ENCODE data around the gene MAZ.
"Not testable (repeated sequence)": the region's sequence is repeated elsewhere in the genome, so short reads cannot be mapped to it uniquely, and the experiment has no call there.

Gene MAZ

DNA sequence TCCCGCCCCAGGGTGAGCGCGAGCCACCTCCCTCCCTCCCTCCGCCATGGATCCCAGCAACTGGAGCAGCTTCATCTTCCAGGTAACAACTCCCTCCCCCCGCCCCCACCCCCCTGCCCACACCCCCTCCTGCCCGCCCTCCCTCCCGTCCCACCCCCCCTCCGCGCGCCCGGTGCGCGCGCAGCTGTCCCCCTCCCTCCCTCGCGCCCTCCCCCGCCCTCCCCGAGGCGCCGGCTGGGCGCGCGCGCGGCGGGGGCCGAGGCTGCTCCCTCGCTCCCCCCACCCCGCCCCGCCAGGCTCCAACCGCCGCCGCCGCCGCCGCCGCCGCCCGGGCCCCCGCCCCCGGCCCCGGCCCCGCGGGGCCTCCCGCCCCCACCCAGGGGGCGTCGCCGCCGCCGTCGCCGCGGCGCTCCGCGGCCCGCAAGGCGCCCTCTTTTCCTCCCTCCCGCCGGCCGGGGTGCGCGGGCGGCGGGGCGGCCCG, at the start of gene MAZ:
Gene MAZ, plus strand, starts transcription at position 431 of the 481 bp plus-strand sequence. CDS start 173 bp downstream, outside the sequence.
- TF ChIP-seq, protein P1, sequence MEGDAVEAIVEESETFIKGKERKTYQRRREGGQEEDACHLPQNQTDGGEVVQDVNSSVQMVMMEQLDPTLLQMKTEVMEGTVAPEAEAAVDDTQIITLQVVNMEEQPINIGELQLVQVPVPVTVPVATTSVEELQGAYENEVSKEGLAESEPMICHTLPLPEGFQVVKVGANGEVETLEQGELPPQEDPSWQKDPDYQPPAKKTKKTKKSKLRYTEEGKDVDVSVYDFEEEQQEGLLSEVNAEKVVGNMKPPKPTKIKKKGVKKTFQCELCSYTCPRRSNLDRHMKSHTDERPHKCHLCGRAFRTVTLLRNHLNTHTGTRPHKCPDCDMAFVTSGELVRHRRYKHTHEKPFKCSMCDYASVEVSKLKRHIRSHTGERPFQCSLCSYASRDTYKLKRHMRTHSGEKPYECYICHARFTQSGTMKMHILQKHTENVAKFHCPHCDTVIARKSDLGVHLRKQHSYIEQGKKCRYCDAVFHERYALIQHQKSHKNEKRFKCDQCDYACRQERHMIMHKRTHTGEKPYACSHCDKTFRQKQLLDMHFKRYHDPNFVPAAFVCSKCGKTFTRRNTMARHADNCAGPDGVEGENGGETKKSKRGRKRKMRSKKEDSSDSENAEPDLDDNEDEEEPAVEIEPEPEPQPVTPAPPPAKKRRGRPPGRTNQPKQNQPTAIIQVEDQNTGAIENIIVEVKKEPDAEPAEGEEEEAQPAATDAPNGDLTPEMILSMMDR (conservative IDR thresholded peaks at IDR 0.05; ENCODE audit: low read length) = no peak
- peak within 1 kb of the TSS; percentile 94 for H3K4me3 ChIP-seq (ENCODE audit: low read length)
- no peak for DNase-seq (ENCODE audit: low read depth)

DNA sequence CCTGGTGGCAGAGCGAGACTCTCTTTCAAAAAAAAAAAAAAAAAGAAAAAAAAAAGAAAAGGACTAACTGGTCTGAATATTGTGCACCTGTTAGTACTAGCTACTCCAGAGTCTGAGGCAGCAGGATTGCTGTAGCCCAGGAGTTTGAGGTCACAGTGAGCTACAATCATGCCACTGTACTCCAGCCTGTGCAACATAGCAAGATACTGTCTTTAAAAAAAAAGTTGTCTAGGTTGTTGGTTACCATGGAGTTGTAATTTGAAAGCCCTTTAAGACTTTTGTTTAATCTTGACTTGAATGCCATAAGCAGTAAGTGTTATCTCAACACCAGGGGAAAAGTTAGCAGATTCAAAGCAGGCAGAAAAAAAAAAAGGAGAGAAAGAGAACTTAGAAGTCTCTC, 49.7 kb upstream of the MAZ start:
- TF ChIP-seq, protein P1 (conservative IDR thresholded peaks at IDR 0.05; ENCODE audit: low read length) = no peak
- no peak for DNase-seq (ENCODE audit: low read depth)
- no peak overlapping the region for H3K4me3 ChIP-seq (ENCODE audit: low read length)

DNA sequence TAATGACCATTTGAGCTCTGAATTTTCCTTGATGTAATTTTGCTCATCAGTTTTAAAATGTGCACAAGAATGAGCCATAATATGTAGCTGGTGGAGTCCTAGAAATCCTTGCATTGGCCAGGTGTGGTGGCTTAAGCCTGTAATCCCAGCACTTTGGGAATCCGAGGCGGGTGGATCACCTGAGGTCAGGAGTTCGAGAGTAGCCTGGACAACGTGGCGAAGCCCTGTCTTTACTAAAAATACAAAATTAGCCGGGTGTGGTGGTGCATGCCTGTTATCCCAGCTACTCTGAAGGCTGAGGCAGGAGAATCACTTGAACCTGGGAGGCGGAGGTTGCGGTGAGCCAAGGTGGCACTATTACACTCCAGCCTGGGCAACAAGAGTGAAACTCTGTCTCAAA, 49.2 kb upstream of the MAZ start:
- not testable (repeated sequence) for DNase-seq (ENCODE audit: low read depth); H3K4me3 ChIP-seq (ENCODE audit: low read length)

DNA sequence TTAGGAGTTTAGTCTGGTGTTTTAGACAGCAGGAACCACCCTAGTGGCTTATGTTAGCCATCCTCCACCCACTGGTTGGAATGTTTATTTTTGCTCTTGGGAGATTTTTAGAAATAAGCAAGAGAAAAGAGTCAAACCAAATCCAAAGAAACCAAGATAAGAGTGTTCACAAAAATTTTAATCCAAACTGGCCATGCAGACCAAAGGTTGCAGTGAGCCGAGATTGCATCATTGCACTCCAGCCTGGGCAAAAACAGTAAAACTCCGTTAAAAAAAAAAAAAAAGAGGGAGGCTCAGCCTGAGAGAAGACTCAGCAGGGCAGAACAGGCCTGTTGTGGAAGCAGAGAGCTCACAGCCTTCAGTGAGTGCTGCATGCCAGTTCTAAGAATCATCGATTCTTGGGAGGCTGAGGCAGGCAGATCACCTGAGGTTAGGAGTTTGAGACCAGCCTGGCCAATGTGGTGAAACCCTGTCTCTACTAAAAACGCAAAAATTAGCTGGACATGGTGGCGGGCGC, 48.3 kb upstream of the MAZ start:
- TF ChIP-seq, protein P1 (conservative IDR thresholded peaks at IDR 0.05; ENCODE audit: low read length) = peak; percentile 31; the same call in 1 of the 2 replicates
- no peak overlapping the region for H3K4me3 ChIP-seq (ENCODE audit: low read length)
- DNase-seq (ENCODE audit: low read depth) = peak; percentile 46

DNA sequence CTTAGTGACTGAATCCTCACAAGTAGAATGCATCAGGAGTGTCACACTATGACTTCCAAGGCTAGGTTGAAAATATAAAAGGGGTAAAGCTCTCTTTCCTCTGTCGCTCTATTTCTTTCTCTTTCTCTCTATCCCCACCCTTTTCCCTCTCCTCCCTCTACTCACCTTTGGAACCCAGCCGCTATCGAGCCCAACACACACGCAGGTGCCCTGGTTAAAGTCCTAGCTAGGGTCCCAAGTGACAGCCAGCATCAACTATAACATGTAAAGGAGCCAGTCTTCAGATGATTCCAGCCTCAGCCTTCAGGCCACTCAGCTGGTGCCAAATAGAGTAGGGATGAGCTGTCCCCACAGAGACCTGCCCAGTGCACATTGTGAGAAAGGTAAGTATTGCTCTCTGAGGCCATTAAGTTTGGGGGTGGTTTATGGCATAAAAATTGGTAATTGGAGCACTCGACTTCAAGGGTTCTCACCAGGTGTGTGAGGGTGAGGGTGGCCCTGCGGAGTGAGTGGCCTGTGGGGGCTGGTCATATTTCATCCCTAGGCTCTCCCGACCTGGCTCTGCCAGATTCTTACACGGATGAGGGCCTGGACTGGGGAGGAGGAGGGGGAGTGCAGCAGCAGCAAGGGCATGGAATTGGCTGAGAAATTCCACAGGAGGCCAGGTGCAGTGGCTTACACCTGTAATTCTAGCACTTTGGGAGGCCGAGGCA, 45.6 kb upstream of the MAZ start:
- H3K4me3 ChIP-seq (ENCODE audit: low read length) = no peak overlapping the region
- TF ChIP-seq, protein P1 (conservative IDR thresholded peaks at IDR 0.05; ENCODE audit: low read length) = no peak
- no peak for DNase-seq (ENCODE audit: low read depth)

DNA sequence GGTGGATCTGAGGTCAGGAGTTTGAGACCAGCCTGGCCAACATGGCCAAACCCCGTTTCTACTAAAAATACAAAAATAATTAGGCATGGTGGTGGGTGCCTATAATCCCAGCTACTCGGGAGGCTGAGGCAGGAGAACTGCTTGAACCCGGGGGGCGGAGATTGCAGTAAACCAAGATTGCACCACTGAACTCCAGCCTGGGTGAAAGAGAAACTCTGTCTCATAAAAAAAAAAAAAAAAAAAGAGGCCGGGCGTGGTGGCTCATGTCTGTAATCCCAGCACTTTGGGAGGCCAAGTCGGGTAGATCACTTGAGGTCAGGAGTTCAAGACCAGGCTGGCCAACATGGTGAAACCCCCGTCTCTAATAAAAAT, 45.1 kb upstream of the MAZ start:
- not testable (repeated sequence) for H3K4me3 ChIP-seq (ENCODE audit: low read length); DNase-seq (ENCODE audit: low read depth)

DNA sequence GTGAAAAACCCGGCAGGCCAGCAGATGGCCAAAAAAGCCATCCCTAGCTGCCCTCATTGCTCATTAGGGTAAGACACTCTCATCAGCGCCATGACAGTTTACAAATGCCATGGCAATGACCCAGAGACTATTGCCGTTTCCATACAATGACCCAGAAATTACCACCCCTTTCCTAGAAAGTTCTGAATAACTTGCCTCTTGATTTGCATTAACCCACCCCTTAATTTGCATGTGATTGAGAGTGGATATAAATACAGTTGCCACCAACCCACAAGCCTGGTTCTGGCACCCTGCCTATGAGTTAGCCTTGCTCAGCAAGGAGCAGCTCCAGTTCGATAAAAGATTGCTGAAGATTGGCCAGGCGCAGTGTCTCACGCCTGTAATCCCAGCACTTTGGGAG, 44.4 kb upstream of the MAZ start:
- TF ChIP-seq, protein P1 (conservative IDR thresholded peaks at IDR 0.05; ENCODE audit: low read length) = no peak
- DNase-seq (ENCODE audit: low read depth) = no peak
- H3K4me3 ChIP-seq (ENCODE audit: low read length) = no peak overlapping the region

DNA sequence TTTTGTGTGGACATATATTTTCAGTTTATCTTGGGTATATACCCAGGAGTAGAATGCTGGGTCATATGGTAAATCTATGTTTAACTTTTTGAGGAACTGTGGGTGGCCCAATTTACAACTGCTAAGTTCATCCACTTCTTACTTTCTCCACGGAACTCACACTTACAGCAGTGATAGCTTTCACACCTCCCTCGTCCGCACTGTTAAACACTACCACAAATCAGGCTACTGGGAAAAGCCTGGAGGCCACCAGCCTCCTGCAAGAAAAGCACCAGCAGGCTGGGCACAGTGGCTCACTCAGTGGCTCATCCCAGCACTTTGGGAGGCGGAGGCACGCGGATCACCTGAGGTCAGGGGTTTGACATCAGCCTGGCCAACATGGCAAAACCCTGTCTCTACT, 43.0 kb upstream of the MAZ start:
- no peak for DNase-seq (ENCODE audit: low read depth)
- TF ChIP-seq, protein P1 (conservative IDR thresholded peaks at IDR 0.05; ENCODE audit: low read length) = no peak

More for the DNA sequence above, 43.0 kb upstream of the MAZ start:
- no peak overlapping the region for H3K4me3 ChIP-seq (ENCODE audit: low read length)
